ENCODE data around the gene PRPF31. TPM values are rescaled to one million over a fixed set of nuclear protein-coding genes. Genes with fewer than 3 reads are reported as not detected.
A peak's percentile ranks its signal among the peaks of the same experiment; 100 is the strongest.

PRPF31 gene
- total RNA-seq, 1 experiment from 2014 or later: 109 TPM

DNA sequence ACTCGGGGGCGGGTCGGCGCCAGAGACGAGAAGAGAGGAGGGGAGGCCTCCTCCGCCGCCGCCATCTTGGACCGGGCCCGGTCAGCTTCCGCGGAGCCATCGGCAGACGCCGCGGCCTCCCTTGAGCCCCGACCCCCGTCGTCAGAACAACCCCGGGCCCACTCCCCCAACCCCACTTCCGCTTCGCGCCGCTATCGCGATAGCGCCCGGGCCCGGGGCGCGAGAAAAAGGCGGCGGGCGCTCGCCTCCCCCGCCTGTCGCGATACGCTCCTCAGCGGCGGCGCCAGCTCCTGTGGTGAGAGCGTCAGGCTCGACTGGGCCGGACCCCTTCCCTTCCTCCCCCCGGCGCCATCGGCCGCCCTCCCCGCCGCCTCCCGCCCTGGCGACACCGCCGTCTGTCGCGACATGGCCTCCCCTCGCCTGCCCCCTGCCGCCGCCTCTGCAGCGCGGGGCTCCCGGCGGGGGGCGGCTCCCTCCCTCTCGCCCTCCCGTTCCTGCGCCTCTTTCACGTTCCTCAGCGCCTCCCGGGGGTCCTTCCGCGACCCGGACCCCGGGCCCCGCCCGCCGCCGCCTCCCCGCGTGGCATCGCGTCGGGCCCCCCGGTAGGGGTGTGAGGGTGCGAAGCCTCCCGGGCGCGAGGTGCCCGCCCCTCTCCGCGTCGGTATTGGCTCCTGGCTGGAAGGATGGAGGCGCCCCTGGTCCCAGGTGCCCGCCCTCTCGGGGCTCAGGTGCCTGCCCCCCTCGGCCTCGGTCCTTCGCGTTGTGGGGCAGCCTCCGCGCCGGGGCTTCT lies 22.3 kb downstream of the PRPF31 start, which contains the start of gene CNOT3:
Gene CNOT3 (plus strand): TSS at position 64 of the 790 bp plus-strand sequence. CDS start 5,217 bp downstream, outside the sequence.
- DNase-seq: peak in 1 of 2 experiments; percentile 32
- H3K79me2 ChIP-seq (ENCODE audit: low read depth): peaks cover 52% of the 10 kb centered on the region
- peaks cover 17% of the 10 kb centered on the region for H3F3A ChIP-seq (ENCODE audit: insufficient read depth, low read depth)
- H3K9me2 ChIP-seq (ENCODE audit: insufficient read depth): no peaks in the 10 kb centered on the region
- intact Hi-C loops (cut with micrococcal nuclease; ENCODE audit: unreplicated experiment): loop anchor here (1.0 to 2.0 kb wide), 7 partner anchors 21 to 310 kb away; partner anchors contain the start of genes LENG1, MYADM and NDUFA3
- no peaks in the 10 kb centered on the region for H3K9me3 ChIP-seq (ENCODE audit: insufficient read depth, low read depth)
- no TSS peak for BruUV-seq (replicated peaks)
- H3K36me3 ChIP-seq (ENCODE audit: low read depth): peaks cover 14% of the 10 kb centered on the region
- peak within 1 kb of the TSS; percentile 82 for H3K27ac ChIP-seq
- peaks cover 41% of the 10 kb centered on the region for H4K20me1 ChIP-seq (ENCODE audit: insufficient read depth)
- peaks cover 26% of the 10 kb centered on the region; the same call in 1 of the 2 replicates for H3K4me1 ChIP-seq (replicated peaks; ENCODE audit: insufficient read depth)
- no peaks in the 10 kb centered on the region for H3K27me3 ChIP-seq (ENCODE audit: insufficient read depth, low read depth)
- peak within 1 kb of the TSS; percentile 97 for H3K4me2 ChIP-seq
- POLR2A ChIA-PET (ENCODE audit: unreplicated experiment): interaction anchor here (0.5 to 1.7 kb wide), 16 partner anchors 15 to 1873 kb away, joined by 3 to 36 read pairs (median 6); partner anchors contain the start of genes LENG1, MBOAT7, MYADM and PRPF31
- CTCF ChIA-PET: interaction anchor here (0.5 to 1.4 kb wide), 6 partner anchors 51 to 345 kb away, joined by 4 to 21 read pairs (median 8); partner anchors contain the start of gene MBOAT7
- TF ChIP-seq EZH2 (IDR thresholded peaks at IDR 0.05; ENCODE audit: low read depth): no peak
- TF ChIP-seq, protein P1, sequence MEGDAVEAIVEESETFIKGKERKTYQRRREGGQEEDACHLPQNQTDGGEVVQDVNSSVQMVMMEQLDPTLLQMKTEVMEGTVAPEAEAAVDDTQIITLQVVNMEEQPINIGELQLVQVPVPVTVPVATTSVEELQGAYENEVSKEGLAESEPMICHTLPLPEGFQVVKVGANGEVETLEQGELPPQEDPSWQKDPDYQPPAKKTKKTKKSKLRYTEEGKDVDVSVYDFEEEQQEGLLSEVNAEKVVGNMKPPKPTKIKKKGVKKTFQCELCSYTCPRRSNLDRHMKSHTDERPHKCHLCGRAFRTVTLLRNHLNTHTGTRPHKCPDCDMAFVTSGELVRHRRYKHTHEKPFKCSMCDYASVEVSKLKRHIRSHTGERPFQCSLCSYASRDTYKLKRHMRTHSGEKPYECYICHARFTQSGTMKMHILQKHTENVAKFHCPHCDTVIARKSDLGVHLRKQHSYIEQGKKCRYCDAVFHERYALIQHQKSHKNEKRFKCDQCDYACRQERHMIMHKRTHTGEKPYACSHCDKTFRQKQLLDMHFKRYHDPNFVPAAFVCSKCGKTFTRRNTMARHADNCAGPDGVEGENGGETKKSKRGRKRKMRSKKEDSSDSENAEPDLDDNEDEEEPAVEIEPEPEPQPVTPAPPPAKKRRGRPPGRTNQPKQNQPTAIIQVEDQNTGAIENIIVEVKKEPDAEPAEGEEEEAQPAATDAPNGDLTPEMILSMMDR (conservative IDR thresholded peaks at IDR 0.05): no peak; the same call in 1 of the 2 replicates
- peak within 1 kb of the TSS; percentile 90 for H2AFZ ChIP-seq
- peak within 1 kb of the TSS; percentile 83 for H3K4me3 ChIP-seq

DNA sequence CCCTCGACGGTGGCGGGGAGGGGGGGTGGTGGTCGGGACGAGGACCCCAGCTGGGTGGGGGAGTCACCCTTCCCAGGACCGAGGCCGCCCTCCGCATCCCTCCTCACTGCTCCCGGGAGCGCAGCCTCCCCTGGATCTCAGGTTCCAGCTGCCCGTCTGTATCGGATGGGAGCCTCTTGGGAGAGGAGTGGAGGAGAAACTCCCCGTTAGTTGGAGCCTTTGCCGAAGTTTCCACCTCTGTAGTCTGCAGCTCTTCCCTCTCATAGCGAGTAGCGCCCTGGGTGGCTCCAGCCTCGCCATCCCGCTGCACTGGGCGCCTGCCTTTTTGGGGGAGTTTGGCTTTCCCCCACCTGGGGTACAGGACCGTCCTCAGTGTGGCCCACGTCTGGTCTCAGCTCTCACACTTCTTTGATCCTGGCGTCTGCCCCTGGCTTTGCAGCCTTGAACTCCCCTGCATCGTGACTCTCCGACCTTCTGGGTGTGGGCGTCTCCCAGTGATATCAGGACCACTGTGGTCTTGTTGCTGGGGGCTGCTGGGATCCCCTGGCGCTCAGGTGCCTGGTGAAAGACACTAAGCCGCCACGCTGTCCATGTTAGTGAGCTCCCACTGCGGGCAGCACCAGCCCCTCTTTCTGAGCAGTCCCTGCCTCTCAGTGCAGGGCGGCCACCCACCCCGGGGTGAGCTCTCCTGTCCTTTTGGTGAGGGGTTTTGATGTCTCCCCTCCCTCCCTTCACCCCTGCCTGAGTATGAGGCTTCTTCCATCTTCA lies 23.1 kb downstream of the PRPF31 start:
- no peaks in the 10 kb centered on the region for H3K27me3 ChIP-seq (ENCODE audit: insufficient read depth, low read depth)
- BruUV-seq (replicated peaks): TSS peak; percentile 24
- no peak for TF ChIP-seq EZH2 (IDR thresholded peaks at IDR 0.05; ENCODE audit: low read depth)
- TF ChIP-seq, protein P1 (conservative IDR thresholded peaks at IDR 0.05): no peak
- H4K20me1 ChIP-seq (ENCODE audit: insufficient read depth): peaks cover 42% of the 10 kb centered on the region
- H3K9me3 ChIP-seq (ENCODE audit: insufficient read depth, low read depth): no peaks in the 10 kb centered on the region
- ChIA-PET POLR2A (ENCODE audit: unreplicated experiment) (no interaction called here), CTCF (no interaction called here)
- peaks cover 26% of the 10 kb centered on the region; the same call in 1 of the 2 replicates for H3K4me1 ChIP-seq (replicated peaks; ENCODE audit: insufficient read depth)
- H2AFZ ChIP-seq: no peak overlapping the region
- no peak for DNase-seq
- H3K4me3 ChIP-seq: peak overlapping the region; percentile 83
- H3F3A ChIP-seq (ENCODE audit: insufficient read depth, low read depth): peaks cover 12% of the 10 kb centered on the region
- peaks cover 22% of the 10 kb centered on the region for H3K36me3 ChIP-seq (ENCODE audit: low read depth)
- no peak overlapping the region for H3K27ac ChIP-seq
- intact Hi-C loops (cut with micrococcal nuclease; ENCODE audit: unreplicated experiment): no loop called here
- H3K4me2 ChIP-seq: peak overlapping the region; percentile 96
- H3K79me2 ChIP-seq (ENCODE audit: low read depth): peaks cover 58% of the 10 kb centered on the region
- H3K9me2 ChIP-seq (ENCODE audit: insufficient read depth): no peaks in the 10 kb centered on the region

DNA sequence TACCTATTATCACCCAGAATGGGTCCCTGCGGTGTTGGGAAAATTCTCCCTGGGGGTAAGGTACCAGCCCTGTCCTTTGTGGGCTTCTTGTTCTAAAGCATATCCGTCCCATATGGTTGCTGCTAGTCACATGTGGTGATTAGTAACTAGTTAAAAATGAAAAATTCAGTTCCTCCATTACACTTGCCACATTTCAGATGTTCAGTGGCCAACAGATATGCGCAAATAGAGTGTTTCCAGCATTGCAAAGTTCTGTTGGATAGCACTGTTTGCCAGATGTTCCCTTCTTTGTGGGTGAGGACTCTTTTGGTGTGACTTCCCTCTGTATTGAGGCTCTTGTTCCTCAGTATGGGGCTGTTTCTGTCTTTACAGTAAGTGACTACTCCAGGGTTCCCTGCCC lies 25.8 kb downstream of the PRPF31 start:
- no peak for DNase-seq
- Histone ChIP-seq H3K4me3 (no peak overlapping the region), H3K4me1 (replicated peaks; ENCODE audit: insufficient read depth) (peaks cover 11% of the 10 kb centered on the region; the same call in 1 of the 2 replicates), H3K27ac (no peak overlapping the region), H4K20me1 (ENCODE audit: insufficient read depth) (peaks cover 54% of the 10 kb centered on the region), H3K36me3 (ENCODE audit: low read depth) (peaks cover 28% of the 10 kb centered on the region), H3K27me3 (ENCODE audit: insufficient read depth, low read depth) (no peaks in the 10 kb centered on the region), H3K9me2 (ENCODE audit: insufficient read depth) (no peaks in the 10 kb centered on the region), H2AFZ (no peak overlapping the region), H3K4me2 (no peak overlapping the region), H3K9me3 (ENCODE audit: insufficient read depth, low read depth) (no peaks in the 10 kb centered on the region), H3F3A (ENCODE audit: insufficient read depth, low read depth) (peaks cover 5% of the 10 kb centered on the region), H3K79me2 (ENCODE audit: low read depth) (peaks cover 58% of the 10 kb centered on the region)
- POLR2A ChIA-PET (ENCODE audit: unreplicated experiment): no interaction called here
- intact Hi-C loops (cut with micrococcal nuclease; ENCODE audit: unreplicated experiment): no loop called here
- TF ChIP-seq, protein P1 (conservative IDR thresholded peaks at IDR 0.05): no peak
- no peak for TF ChIP-seq EZH2 (IDR thresholded peaks at IDR 0.05; ENCODE audit: low read depth)
- CTCF ChIA-PET: no interaction called here
- no TSS peak for BruUV-seq (replicated peaks)
